22Rv1 (cell line): ENCODE measurements around the gene SPDYE1.
"Not testable (repeated sequence)": the region's sequence is repeated elsewhere in the genome, so short reads cannot be mapped to it uniquely, and the experiment has no call there.

ENCODE experiments used
- ZFX ChIP-seq: fragments of 450-650 bp; IDR thresholded peaks from 2 replicates; pipeline ENCODE4 v1.6.1; 2017; ENCODE audit warnings: antibody characterized with exemption, borderline replicate concordance
- TF ChIP-seq, protein P1 (sequence below): fragments of 450-650 bp; IDR thresholded peaks from 2 replicates; pipeline ENCODE4 v1.5.1; 2017; ENCODE audit warnings: mild to moderate bottlenecking

- TF ChIP-seq, protein P1, sequence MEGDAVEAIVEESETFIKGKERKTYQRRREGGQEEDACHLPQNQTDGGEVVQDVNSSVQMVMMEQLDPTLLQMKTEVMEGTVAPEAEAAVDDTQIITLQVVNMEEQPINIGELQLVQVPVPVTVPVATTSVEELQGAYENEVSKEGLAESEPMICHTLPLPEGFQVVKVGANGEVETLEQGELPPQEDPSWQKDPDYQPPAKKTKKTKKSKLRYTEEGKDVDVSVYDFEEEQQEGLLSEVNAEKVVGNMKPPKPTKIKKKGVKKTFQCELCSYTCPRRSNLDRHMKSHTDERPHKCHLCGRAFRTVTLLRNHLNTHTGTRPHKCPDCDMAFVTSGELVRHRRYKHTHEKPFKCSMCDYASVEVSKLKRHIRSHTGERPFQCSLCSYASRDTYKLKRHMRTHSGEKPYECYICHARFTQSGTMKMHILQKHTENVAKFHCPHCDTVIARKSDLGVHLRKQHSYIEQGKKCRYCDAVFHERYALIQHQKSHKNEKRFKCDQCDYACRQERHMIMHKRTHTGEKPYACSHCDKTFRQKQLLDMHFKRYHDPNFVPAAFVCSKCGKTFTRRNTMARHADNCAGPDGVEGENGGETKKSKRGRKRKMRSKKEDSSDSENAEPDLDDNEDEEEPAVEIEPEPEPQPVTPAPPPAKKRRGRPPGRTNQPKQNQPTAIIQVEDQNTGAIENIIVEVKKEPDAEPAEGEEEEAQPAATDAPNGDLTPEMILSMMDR, result not testable (repeated sequence)
- TF ChIP-seq ZFX, result not testable (repeated sequence)
Observed at GRCh38 chr7:43982848-43983247, 14.8 kb upstream of the SPDYE1 start.
